GM12892 (cell line): ENCODE measurements around the gene PRPF8.
"Not testable (repeated sequence)": the region's sequence is repeated elsewhere in the genome, so short reads cannot be mapped to it uniquely, and the experiment has no call there.

Experiments used
- POLR2A ChIP-seq: IDR thresholded peaks from 2 replicates; pipeline ENCODE4 v1.6.1; 2011; ENCODE audit warnings: low read depth, low read length, control low read depth
- POLR2AphosphoS5 ChIP-seq: IDR thresholded peaks from 2 replicates; pipeline ENCODE4 v1.6.1; 2011; ENCODE audit warnings: low read depth, low read length, control low read depth
- TAF1 ChIP-seq: IDR thresholded peaks from 2 replicates; pipeline ENCODE4 v1.6.1; 2011; ENCODE audit warnings: low read depth, mild to moderate bottlenecking, control low read depth, low read length, borderline replicate concordance

GRCh38 chr17:1699891-1700290, 15.2 kb upstream of the PRPF8 start:
- TF ChIP-seq POLR2A, TAF1, POLR2AphosphoS5: not testable (repeated sequence)
